Suppressor macrophage treated with lipopolysaccharide for 4 hours (primary cell): ENCODE measurements around the gene PPP2R5D.

Experiments
- DNase-seq: peaks from one replicate; pipeline ENCODE4 v3.0.0-alpha.2; 2020

The PPP2R5D gene

GRCh38 chr6:42963855-42964605, 20.3 kb upstream of the PPP2R5D start:
- DNase-seq, result peak; percentile 50

- no peak for DNase-seq
These were observed 17.8 kb upstream of the PPP2R5D start for GRCh38 chr6:42966571-42966970.

- no peak for DNase-seq
These were observed 17.1 kb upstream of the PPP2R5D start for GRCh38 chr6:42967228-42967627.

GRCh38 chr6:42968126-42968701, 16.2 kb upstream of the PPP2R5D start:
- DNase-seq, result no peak

- no peak for DNase-seq
These were observed 15.6 kb upstream of the PPP2R5D start for GRCh38 chr6:42968783-42969182.

- no peak for DNase-seq
These were observed 14.9 kb upstream of the PPP2R5D start for GRCh38 chr6:42969431-42969830.

- no peak for DNase-seq
These were observed 14.4 kb upstream of the PPP2R5D start for GRCh38 chr6:42969934-42970333.

GRCh38 chr6:42970871-42971612, 13.3 kb upstream of the PPP2R5D start:
- no peak for DNase-seq

- no peak for DNase-seq
These were observed 12.5 kb upstream of the PPP2R5D start for GRCh38 chr6:42971746-42972327.

GRCh38 chr6:42973926-42974325, 10.4 kb upstream of the PPP2R5D start:
- DNase-seq, result peak; percentile 47

- DNase-seq, result no peak
These were observed 9.4 kb upstream of the PPP2R5D start for GRCh38 chr6:42974919-42975505.

GRCh38 chr6:42978487-42978838, 5.9 kb upstream of the PPP2R5D start:
- DNase-seq, result peak; percentile 34

- peak; percentile 84 for DNase-seq
These were observed 5.4 kb upstream of the PPP2R5D start, which contains the start of gene PEX6 for GRCh38 chr6:42978839-42979522. Gene PEX6 (minus strand): TSS chr6:42979181. CDS start chr6:42979150, 31 bp downstream.

- no peak for DNase-seq
These were observed 4.7 kb upstream of the PPP2R5D start for GRCh38 chr6:42979523-42980177.

- DNase-seq, result no peak
These were observed 2.5 kb upstream of the PPP2R5D start for GRCh38 chr6:42981836-42982235.

- DNase-seq, result no peak
These were observed 630 bp downstream of the PPP2R5D start for GRCh38 chr6:42984924-42985475.

GRCh38 chr6:42987533-42988451, 3.4 kb downstream of the PPP2R5D start:
- DNase-seq, result no peak

- DNase-seq, result no peak
These were observed 4.2 kb downstream of the PPP2R5D start for GRCh38 chr6:42988486-42989020.

GRCh38 chr6:42989923-42990322, 5.6 kb downstream of the PPP2R5D start:
- DNase-seq, result no peak

GRCh38 chr6:42993445-42993844, 9.1 kb downstream of the PPP2R5D start:
- DNase-seq, result no peak
